Thyroid gland (tissue), 4 donors: ENCODE measurements around the gene SVOP.

ENCODE experiments used
- POLR2A ChIP-seq, 2 donors: fragments of 450-650 bp; IDR thresholded peaks; one replicate each; pipeline ENCODE4 v1.6.1; 2017; ENCODE audit warnings: antibody characterized with exemption in 2 of 2, mild to moderate bottlenecking in 2 of 2, moderate library complexity in 1 of 2
- TF ChIP-seq, protein P1 (sequence below), 6 experiments: fragments of 200-600 bp in 3 of 6; fragments of 450-650 bp in 3 of 6; sonication (generic) in 3 of 6; IDR thresholded peaks; one replicate each; pipeline ENCODE4 v1.5.1; 2016 to 2019; ENCODE audit warnings: antibody characterized with exemption in 6 of 6, mild to moderate bottlenecking in 2 of 6, inconsistent platforms in 1 of 6, moderate library complexity in 1 of 6

GRCh38 chr12:108966378-108967151 is 54.3 kb downstream of the SVOP start:
- TF ChIP-seq POLR2A (IDR thresholded peaks at IDR 0.05), result no peak
- TF ChIP-seq, protein P1, sequence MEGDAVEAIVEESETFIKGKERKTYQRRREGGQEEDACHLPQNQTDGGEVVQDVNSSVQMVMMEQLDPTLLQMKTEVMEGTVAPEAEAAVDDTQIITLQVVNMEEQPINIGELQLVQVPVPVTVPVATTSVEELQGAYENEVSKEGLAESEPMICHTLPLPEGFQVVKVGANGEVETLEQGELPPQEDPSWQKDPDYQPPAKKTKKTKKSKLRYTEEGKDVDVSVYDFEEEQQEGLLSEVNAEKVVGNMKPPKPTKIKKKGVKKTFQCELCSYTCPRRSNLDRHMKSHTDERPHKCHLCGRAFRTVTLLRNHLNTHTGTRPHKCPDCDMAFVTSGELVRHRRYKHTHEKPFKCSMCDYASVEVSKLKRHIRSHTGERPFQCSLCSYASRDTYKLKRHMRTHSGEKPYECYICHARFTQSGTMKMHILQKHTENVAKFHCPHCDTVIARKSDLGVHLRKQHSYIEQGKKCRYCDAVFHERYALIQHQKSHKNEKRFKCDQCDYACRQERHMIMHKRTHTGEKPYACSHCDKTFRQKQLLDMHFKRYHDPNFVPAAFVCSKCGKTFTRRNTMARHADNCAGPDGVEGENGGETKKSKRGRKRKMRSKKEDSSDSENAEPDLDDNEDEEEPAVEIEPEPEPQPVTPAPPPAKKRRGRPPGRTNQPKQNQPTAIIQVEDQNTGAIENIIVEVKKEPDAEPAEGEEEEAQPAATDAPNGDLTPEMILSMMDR (IDR thresholded peaks at IDR 0.05), result no peak
